DOHH2 (cell line): ENCODE results near the gene ACTL6B.

Source experiments
- H3F3A ChIP-seq: fragments of 200-600 bp; sonication (generic), shearing (Covaris generic); 2 replicates; pipeline ENCODE4 v1.6.0; 2016; ENCODE audit warnings: antibody characterized with exemption, mild to moderate bottlenecking; ENCODE audit not compliant: control insufficient read depth, insufficient read depth
- H3K27ac ChIP-seq: fragments of 200-600 bp; sonication (generic); 2 replicates; pipeline ENCODE4 v1.5.1; 2014; ENCODE audit warnings: low read depth, mild to moderate bottlenecking, low read length, moderate library complexity
- H3K27me3 ChIP-seq: fragments of 200-600 bp; sonication (generic); 2 replicates; pipeline ENCODE4 v1.6.1; 2014; ENCODE audit warnings: mild to moderate bottlenecking, low read length, mixed read lengths; ENCODE audit not compliant: control insufficient read depth
- H3K36me3 ChIP-seq: fragments of 200-600 bp; sonication (generic); 2 replicates; pipeline ENCODE4 v1.6.1; 2014; ENCODE audit warnings: mild to moderate bottlenecking, low read length, moderate library complexity, mixed read lengths; ENCODE audit not compliant: control insufficient read depth
- H3K4me1 ChIP-seq: fragments of 200-600 bp; sonication (generic); 2 replicates; pipeline ENCODE4 v1.6.1; 2014; ENCODE audit warnings: mild to moderate bottlenecking, low read length, mixed read lengths; ENCODE audit not compliant: control insufficient read depth
- H3K4me2 ChIP-seq: fragments of 200-600 bp; sonication (generic); 2 replicates; pipeline ENCODE4 v1.6.0; 2014; ENCODE audit warnings: mild to moderate bottlenecking, low read length, moderate library complexity
- H3K4me3 ChIP-seq: fragments of 200-600 bp; sonication (generic); 2 replicates; pipeline ENCODE4 v1.5.1; 2014; ENCODE audit warnings: mild to moderate bottlenecking, low read length, mixed read lengths
- H3K79me2 ChIP-seq: fragments of 200-600 bp; sonication (generic); 2 replicates; pipeline ENCODE4 v1.6.1; 2014; ENCODE audit warnings: mild to moderate bottlenecking, low read length, mixed read lengths; ENCODE audit not compliant: control insufficient read depth
- H3K9me2 ChIP-seq: fragments of 200-600 bp; sonication (generic); replicated peaks from 2 replicates; pipeline ENCODE4 v1.6.1; 2014; ENCODE audit warnings: mild to moderate bottlenecking, low read length, mixed read lengths; ENCODE audit not compliant: control insufficient read depth
- H3K9me3 ChIP-seq: fragments of 200-600 bp; sonication (generic); 2 replicates; pipeline ENCODE4 v1.6.1; 2014; ENCODE audit warnings: antibody characterized with exemption, low read length, mixed read lengths; ENCODE audit not compliant: control insufficient read depth, insufficient read depth
- H4K20me1 ChIP-seq: fragments of 200-600 bp; sonication (generic); 2 replicates; pipeline ENCODE4 v1.6.0; 2014; ENCODE audit warnings: low read depth, mild to moderate bottlenecking, antibody characterized with exemption, low read length, moderate library complexity; ENCODE audit not compliant: control insufficient read depth, insufficient read depth
- CTCF ChIP-seq: fragments of 200-600 bp; sonication (generic); IDR thresholded peaks from one replicate; pipeline ENCODE4 v1.5.1; 2014; ENCODE audit warnings: antibody characterized with exemption, mild to moderate bottlenecking, low read depth, low read length; ENCODE audit not compliant: poor library complexity, severe bottlenecking
- EZH2phosphoT487 ChIP-seq: fragments of 200-600 bp; sonication (generic); IDR thresholded peaks from 2 replicates; pipeline ENCODE4 v1.6.1; 2017; ENCODE audit warnings: borderline replicate concordance, mild to moderate bottlenecking, antibody characterized with exemption, low read length, moderate library complexity, mixed read lengths

The ACTL6B gene

GRCh38 chr7:100641860-100642533 is 14.3 kb downstream of the ACTL6B start:
- TF ChIP-seq CTCF (peak; percentile 66), EZH2phosphoT487 (no peak)
- Histone ChIP-seq H3K36me3 (no peaks in the 10 kb centered on the region), H4K20me1 (no peaks in the 10 kb centered on the region), H3K27me3 (peaks cover 6% of the 10 kb centered on the region; the same call in 1 of the 2 replicates), H3K79me2 (no peaks in the 10 kb centered on the region), H3K9me2 (no peaks in the 10 kb centered on the region), H3K4me3 (peak overlapping the region; percentile 49), H3K27ac (no peak overlapping the region), H3F3A (0 out of 2 replicates have a peak, but pooled peaks cover 3% of the 10 kb centered on the region), H3K4me2 (peak overlapping the region; percentile 71), H3K9me3 (no peaks in the 10 kb centered on the region), H3K4me1 (peaks cover 18% of the 10 kb centered on the region)

- TF ChIP-seq CTCF (no peak), EZH2phosphoT487 (no peak)
- Histone ChIP-seq H4K20me1 (no peaks in the 10 kb centered on the region), H3K36me3 (no peaks in the 10 kb centered on the region), H3K9me3 (no peaks in the 10 kb centered on the region), H3K4me1 (peaks cover 18% of the 10 kb centered on the region), H3K27me3 (peaks cover 6% of the 10 kb centered on the region; the same call in 1 of the 2 replicates), H3K4me3 (peak within 1 kb of the TSS; percentile 49), H3K79me2 (no peaks in the 10 kb centered on the region), H3K4me2 (peak within 1 kb of the TSS; percentile 71), H3K9me2 (no peaks in the 10 kb centered on the region), H3F3A (0 out of 2 replicates have a peak, but pooled peaks cover 3% of the 10 kb centered on the region), H3K27ac (no peak within 1 kb of the TSS)
Observed at GRCh38 chr7:100641463-100641859, 14.8 kb downstream of the ACTL6B start, which contains the start of gene TFR2. Gene TFR2, minus strand, starts transcription at chr7:100641552. Its CDS starts 43 bp downstream, at chr7:100641509.

GRCh38 chr7:100640517-100641440 is 15.5 kb downstream of the ACTL6B start:
- Histone ChIP-seq H3F3A (0 out of 2 replicates have a peak, but pooled peaks cover 3% of the 10 kb centered on the region), H3K4me1 (peaks cover 18% of the 10 kb centered on the region), H3K9me2 (no peaks in the 10 kb centered on the region), H3K27me3 (peaks cover 6% of the 10 kb centered on the region; the same call in 1 of the 2 replicates), H3K36me3 (no peaks in the 10 kb centered on the region), H3K4me3 (no peak overlapping the region), H3K9me3 (no peaks in the 10 kb centered on the region), H3K4me2 (no peak overlapping the region), H4K20me1 (no peaks in the 10 kb centered on the region), H3K27ac (no peak overlapping the region), H3K79me2 (no peaks in the 10 kb centered on the region)
- TF ChIP-seq CTCF = no peak
- TF ChIP-seq EZH2phosphoT487 = no peak
